Measurements from ENCODE around the gene SLC19A3.
"Not testable (repeated sequence)": the region's sequence is repeated elsewhere in the genome, so short reads cannot be mapped to it uniquely, and the experiment has no call there.

The SLC19A3 gene

DNA sequence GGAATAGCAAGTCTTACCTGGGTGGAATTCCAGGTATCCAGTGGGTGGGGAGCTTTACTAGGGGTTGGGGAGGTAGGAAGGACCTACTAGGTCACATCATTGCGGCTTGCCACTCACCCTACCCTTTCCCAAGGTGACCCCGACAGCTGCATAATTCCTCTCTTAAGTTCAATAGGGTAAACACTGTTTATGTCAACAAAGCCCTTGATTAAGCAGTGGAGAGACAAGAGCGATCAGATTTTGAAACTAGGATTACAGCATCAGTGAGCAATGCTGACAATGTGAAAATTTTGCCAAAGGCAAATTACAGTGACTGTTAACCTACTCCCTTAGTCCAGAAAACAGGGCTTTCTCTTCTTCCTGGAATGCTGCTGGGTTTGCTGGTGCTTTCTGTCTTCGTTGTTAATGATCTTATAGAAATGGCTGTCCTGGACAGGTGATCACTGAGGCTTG lies 14.5 kb downstream of the SLC19A3 start:
- DNase-seq (ENCODE audit: low read depth in 2 of 2): no peak

DNA sequence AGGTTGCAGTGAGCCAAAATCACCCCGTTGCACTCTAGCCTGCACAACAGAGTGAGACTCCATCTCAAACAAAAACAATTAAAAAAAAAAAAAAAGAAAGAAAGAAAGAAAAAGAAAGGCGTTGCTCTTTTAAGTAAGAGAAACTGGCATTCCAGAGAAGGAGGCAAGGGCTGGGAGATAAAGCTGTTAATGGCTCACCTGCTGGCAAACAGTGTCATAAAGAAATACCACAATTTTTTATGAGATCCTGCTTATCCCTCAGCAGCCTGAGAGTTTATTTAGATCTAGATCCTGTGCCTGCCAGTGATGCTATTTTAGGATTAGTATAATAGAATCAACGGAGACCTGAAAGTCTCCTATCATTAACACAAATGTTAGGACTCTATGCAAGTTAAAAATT lies 16.3 kb downstream of the SLC19A3 start:
- no peak for DNase-seq (ENCODE audit: low read depth in 2 of 2)

DNA sequence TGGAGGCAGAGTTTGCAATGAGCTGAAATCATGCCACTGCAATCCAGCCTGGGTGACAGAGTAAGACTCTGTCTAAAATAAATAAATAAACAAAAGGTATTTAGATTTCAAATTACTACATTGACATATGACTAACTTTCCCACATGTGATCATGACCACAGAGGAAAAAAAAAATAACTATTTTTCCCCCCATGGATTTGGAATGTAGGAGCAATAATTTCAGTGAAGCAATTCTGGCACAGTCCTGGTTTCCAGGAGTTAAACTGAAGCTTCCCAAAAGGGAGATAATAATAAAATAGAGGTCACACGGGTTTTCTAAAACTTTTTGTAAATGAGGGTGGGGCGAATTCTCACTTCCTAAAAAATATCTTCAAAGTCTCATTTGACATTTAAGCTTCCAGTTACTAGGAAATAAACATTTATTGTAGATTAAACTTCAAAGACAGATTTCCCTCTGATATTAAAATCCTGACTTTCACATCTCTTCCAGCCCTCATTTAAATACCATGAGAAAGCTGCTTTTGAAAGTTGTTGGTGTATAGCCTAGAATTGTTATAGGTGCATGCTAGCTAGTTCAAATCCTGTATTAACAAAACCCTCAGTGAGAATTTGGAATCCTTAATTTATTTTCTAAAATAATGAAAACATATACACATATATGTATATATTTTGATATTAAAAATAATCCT lies 20.7 kb downstream of the SLC19A3 start:
- DNase-seq (ENCODE audit: low read depth in 2 of 2): no peak

DNA sequence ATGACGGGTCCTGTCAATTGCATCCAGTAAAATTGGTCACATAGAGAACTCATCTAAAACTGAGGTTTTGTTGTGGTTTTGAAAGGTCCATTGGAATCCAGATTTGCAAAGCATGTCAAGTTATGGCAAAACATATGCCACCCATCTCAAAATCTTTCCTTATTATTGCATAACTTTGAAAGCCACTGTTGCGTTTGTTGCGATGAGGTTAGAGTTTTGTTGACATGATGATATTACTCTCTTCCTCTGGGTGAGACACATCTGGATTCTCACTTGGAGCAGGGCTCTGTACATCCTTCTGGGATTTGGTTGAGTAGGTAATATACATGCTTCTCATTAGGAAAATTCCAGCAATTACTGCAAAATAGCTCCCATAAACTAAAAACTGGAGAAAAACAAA lies 30.6 kb downstream of the SLC19A3 start:
- DNase-seq (ENCODE audit: low read depth in 2 of 2): no peak

DNA sequence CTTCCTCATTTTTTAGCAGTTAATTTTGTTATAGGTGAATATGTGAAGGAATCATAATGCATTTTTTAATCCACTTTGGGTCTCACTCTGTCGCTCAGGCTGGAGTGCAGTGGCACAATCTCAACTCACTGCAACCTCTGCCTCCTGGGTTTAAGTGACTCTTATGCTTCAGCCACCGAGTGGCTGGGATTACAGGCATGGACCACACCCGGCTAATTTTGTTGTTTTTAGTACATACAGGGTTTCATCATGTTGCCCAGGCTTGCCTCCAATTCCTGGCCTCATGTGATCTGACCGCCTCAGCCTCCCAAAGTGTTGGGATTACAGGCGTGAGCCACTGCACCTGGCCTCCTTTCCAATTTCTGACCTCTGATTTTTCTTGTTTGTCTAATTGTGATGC lies 33.6 kb downstream of the SLC19A3 start:
- DNase-seq (ENCODE audit: low read depth in 2 of 2): no peak

DNA sequence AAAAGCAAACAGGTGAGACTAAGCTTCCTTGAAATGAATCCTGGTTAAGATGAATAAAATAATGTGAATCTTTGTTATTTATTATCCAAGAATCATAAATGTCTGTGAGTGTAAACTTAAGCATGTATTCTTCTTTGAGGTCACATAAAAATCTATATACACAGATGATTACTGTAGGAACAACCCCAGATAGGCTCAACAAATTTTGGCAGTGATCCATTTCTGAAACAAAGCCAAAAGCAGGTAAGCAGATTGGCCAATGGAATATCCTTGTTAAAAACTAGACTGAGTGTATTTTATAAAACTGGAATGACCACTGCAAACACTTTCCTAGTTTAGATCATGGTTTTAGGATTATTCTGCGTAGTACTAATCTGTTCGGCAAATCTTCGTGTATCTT lies 39.9 kb downstream of the SLC19A3 start:
- no peak for DNase-seq (ENCODE audit: low read depth in 2 of 2)

DNA sequence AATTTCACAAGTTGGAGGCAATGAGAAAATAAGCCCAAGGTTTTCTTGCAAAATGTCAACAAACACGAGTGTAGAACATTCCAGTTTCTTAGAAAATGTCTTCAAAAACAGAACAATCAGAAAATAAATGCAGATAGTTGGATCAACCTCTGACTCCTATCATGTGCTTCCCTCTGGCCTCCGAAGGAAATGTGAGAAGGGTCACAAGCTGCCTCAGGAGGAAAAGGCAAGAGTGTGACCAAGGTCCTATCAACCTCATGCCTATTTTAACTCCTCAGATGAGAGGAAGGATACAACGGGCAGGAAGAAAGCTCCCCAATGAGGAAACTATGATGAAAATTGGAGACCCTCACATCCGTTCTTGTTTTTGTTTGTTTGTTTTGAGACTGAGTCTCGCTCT lies 43.3 kb downstream of the SLC19A3 start:
- no peak for DNase-seq (ENCODE audit: low read depth in 2 of 2)

DNA sequence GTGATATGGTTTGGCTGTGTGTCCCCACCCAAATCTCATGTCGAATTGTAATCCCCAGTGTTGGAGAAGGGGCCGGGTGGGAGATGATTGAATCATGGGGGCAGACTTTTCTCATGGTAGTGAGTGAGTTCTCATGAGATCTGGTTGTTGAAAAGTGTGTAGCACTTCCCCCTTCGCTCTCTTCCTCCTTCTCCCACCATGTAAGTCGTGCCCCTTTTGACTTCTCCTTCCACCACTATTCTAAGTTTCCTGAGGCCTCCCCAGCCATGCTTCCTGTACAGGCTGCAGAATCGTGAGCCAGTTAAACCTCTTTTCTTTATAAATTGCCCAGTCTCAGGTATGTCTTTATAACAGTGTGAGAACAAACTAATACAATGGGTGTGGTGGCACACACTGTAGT lies 44.2 kb downstream of the SLC19A3 start:
- DNase-seq (ENCODE audit: low read depth in 2 of 2): not testable (repeated sequence)

DNA sequence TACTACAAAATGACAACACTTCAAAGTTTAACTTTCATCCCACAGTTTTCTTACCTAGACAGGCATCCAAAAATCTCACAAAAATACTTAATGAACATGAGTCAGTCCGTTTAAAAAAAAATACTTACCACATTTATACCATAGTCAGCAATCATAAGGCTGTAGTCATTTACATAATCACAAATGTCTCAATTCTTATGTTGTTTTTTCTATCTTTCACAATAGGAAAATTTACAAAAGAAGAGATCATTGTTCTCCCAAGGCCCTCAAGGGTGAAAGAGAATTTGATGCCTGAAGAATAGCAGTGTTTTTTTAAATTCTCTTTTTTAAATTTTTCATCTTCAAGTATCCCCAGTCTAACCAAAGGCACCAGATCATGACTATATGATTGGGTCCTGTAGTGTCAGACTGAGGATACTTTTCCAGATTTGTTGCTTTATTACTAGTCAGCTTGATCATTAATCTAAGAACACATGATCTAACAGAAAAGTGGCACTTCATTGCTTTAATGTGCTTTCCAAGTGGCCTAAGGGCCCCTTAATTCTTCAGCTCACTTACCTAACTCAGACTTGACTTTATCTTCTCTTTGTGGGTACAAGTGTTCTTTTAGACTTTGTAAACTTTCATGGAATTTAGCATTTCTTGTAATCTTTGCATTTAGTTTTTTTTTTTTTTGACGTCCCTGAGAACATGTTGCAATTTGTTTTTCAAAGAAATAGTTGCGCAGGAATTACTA lies 46.5 kb downstream of the SLC19A3 start:
- no peak for DNase-seq (ENCODE audit: low read depth in 2 of 2)

DNA sequence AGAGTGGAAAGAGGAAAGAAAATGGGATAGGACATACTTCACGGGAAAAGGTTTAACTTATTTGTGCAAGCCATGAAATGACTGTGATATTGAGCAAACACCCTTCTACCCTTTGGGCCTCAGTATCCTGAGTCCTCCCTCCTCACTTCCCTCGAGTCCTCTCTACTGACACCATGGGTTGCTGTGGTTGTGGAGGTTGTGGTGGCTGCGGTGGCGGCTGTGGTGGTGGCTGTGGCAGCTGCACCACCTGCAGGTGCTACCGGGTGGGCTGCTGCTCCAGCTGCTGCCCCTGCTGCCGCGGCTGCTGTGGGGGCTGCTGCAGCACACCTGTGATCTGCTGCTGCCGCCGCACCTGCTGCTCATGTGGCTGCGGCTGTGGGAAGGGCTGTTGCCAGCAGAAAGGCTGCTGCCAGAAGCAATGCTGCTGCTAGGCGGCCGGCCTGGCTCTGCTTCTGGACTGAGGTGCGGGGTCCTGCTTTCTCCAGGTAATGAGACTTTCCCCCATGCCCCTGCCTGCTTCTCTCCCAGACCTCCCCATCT lies 51.1 kb downstream of the SLC19A3 start, which contains the start of gene SCYGR5:
SCYGR5 (plus strand) TSS at position 174 of the 540 bp plus-strand sequence; CDS start at position 174, 0 bp downstream.
- DNase-seq (ENCODE audit: low read depth in 2 of 2): not testable (repeated sequence)

DNA sequence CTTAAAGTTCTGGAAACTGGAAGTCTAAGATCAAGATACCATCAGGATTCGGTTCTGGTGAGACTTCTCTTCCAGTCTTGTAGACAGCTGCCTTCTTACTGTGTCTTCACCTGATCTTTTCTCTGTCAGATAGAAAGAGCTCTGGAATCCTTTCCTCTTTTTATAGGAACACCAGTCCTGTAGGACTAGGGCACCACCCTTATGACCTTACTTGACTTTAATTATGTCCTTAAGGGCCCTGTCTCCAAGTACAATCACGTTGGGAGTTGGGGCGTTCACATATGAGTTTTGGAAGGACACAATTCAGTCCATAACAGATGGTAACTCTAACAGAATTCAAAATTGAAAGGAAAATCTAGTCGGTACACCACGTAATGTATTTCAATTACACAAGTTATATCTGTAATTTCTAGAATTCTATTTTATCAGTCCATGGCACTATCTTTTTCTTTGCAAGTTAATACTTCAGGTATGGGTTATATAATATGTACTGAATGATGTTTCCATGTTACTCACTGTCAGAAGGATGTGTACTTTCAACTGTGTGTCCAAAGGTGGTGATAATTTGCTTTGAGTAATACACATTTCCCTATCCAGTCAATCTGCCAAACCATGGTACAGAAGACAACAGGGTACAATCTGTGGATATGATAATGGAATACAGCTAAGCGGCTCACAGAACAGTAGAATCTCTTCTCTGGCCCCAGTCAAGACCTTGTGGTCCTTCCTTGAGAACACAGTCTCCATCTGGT lies 52.5 kb downstream of the SLC19A3 start:
- DNase-seq (ENCODE audit: low read depth in 2 of 2): no peak

DNA sequence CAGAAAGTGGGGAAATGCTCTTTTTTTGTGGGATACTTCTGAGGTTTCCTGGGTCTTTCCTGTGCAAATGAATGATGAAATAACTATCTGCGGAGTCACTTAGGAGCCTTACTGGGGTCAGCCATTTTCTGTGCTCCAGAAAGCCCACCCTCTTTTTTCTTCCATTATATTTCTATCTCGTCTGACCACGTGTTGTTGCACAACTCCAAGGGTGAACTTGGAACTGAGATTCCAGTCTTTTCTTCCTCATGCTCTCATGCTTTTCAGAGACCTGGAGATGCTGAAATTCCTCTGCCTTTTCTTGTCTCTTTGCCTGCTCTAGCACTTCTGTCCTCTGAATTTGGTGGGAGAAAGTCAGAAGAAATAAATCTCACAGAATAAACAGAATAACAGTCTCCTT lies 56.0 kb downstream of the SLC19A3 start:
- no peak for DNase-seq (ENCODE audit: low read depth in 2 of 2)

DNA sequence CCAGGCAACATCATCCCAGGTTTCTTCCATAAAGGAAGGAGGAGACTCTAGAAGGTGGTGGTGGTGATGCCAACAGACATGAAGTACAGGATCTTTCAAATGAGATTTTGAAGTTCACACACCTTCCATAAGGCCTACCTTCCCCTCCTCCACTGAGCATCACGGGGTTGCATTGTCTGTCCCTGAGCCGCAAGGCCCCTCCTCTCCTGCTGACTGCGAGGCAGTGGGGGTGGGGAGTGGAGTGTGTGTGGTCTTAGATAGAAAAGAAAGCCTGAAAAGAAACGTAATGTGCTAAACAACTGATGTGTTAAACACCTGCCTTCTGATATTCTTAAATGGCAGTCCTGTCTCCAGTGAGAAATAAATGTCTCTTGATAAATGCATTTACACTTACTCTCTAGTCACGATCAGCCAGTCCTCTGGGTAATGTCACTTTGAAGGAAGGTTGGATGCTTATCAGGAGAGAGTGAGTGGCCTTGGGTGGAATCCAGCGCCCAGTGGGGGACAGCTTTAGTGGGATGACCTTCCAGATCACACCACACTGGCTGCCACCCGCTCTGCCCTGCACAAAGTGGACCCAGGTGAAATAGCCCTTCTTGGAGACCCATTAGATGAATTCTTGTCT lies 56.7 kb downstream of the SLC19A3 start:
- DNase-seq (ENCODE audit: low read depth in 2 of 2): no peak

DNA sequence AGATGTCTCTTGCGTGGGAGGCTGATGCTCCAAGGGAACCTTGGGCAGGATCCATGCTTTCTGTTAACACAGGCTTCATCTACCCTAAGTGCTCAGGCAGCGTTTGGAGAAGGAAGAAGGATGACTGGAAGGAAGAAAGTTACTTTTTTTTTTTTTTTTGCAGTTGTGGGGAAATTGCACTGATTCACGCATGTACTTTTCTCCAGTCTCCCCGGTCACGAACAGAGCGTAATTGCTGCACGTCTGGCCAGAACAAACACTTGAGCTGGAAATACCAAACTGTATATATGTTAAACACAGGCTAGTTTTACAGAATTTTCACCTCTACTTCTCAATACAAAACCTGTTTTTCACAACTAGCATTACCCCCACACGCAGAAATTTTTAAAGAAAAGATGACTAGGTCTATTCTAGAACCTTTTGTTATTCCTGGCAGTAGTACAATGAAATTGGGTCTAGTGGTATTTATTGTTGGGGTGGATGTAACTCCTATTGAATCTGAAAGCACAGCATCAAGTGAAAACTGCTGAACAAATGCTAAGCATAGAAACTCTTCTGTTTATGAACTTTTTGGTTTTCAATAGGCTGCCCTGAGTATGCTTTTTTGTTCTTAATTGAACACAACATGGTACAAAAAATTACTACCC lies 60.5 kb downstream of the SLC19A3 start:
- no peak for DNase-seq (ENCODE audit: low read depth in 2 of 2)

DNA sequence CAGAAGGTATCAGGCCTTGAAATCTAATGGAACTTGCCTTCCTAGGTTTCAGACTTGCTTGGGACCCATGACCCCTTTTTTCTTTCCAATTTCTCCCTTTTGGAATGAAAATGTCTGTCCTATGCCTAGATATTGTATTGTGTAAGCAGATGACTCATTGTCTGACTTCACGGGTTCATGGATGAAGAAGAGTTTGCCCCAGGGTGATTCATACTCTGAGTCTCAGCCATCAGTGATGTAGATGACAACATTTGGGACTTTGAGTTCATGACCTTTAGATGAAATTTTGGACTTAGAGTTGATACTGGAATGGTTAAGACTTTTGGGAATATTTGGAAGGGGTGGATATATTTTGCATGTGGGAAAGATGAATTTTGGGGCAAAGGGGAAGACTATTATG lies 62.4 kb downstream of the SLC19A3 start:
- peak; percentile 29 to 43 for DNase-seq (ENCODE audit: low read depth in 2 of 2)

DNA sequence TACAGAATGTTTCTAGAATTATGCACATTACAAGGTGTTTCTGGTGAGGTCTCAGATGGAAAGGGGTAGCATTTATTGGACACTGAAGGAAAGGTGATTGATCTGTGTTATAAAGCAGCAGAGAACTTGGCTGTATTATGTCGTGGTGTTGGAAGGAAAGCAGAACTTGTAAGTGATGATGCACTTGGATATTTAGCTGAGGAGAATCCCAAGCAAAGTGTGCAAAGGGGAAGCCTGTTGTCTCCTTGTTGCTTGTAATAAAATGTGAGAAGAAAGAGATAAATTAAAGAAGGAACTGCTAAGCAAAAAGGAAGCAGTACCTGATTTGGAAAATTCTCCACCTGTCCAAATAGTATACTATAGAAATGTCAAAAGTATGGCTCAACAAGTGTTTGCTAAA lies 63.4 kb downstream of the SLC19A3 start:
- DNase-seq (ENCODE audit: low read depth in 2 of 2): no peak

DNA sequence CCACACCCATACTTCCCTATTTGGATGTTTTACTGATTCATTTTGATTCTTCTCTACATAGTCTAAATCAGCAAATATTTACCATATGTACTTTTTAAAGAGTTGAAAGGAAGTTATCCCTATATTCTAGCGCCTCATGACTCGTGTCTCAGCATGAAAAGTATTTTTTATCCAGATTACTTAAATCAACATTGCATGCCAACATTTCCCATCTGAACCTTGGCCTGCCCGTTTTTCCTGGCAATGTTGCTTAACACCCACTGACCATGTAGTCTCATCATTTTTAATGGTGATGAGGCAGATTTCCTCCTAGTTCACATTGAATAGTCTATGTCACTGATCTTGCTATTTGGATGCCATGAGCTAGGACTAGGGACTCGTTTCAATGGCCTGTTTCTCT lies 64.4 kb downstream of the SLC19A3 start:
- no peak for DNase-seq (ENCODE audit: low read depth in 2 of 2)

DNA sequence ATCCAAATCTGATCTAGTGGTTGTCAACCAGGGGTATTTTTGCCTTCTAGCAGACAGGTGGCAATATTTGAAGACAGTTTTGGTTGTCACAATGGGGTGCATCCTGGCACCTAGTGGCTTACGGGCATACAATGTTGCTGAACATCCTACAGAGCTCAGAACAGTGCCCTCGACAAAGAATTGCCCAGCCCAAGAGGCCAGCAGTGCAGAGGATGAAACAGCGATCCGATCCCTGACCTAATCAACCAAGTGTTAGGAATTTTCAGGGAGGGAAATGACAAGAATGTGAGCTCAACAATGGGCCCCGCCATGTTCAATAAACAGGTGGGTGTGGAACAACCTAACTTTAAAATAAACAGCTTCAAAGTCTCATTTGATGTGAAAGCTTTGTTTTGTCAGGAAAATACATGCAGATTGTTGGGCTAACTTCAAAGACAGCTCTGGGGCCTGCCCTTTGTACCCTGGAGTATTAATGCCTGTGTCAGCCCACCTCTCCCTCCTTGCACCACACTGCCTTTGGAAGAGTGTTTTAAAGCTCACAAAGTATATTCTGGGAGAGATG lies 73.8 kb downstream of the SLC19A3 start:
- no peak for DNase-seq (ENCODE audit: low read depth in 2 of 2)

DNA sequence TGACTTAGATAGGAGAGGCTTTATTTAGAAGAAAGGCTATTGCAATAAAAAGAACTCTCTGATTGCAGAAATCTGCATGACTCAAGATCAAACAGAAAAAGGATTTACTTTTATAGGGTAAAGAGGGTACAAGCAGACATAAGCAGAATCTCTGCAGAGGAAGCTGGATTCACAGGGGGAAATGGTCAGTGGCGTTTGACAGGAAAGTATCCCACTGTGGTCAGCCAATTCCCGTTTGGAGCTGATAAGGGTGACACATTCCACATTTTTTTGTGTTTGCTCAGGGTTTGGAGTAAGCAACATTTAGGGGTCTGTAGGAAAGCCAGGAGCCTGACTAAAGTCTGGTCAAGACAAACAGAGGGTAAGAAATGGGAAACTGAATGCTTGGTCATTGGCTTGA lies 75.2 kb downstream of the SLC19A3 start:
- DNase-seq (ENCODE audit: low read depth in 2 of 2): no peak

DNA sequence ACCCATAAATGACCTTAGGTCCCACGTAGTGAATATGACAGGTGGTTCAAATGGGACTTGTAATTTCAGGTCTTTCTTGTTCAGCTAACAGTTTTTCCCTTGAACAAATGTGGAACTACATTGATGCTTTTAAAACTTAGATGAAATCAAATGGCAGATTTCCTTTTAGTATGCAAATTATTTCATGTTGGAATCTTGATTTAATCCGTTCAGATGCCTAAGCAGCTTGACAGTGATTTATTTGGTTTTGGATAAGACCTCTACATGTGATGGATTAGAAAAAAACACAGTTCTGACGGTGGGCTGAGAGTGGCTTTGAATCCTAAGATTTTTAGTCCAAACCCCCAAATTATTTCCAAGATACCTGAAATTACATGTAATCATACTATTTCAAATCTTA lies 83.6 kb downstream of the SLC19A3 start:
- no peak for DNase-seq (ENCODE audit: low read depth in 2 of 2)

All from fibroblast of skin of left biceps (primary cell).